NCI-H82 treated with DMSO at 0.1 percent for 48 hours (cell line): ENCODE data around the gene RAC2.

Experiments
- DNase-seq: peaks from one replicate; lab custom pipeline; 2025; ENCODE audit not compliant: unreplicated experiment; lab: John Stamatoyannopoulos, UW

Gene RAC2

GRCh38 chr22:37178350-37179125, 65.5 kb downstream of the RAC2 start:
- no peak for DNase-seq

- DNase-seq = no peak
Observed at GRCh38 chr22:37177755-37178154, 66.3 kb downstream of the RAC2 start.

GRCh38 chr22:37177221-37177620, 66.8 kb downstream of the RAC2 start:
- no peak for DNase-seq

- DNase-seq = no peak
Observed at GRCh38 chr22:37176464-37177061, 67.5 kb downstream of the RAC2 start.

- DNase-seq = no peak
Observed at GRCh38 chr22:37175414-37176281, 68.4 kb downstream of the RAC2 start.
